Mucosa of descending colon (tissue), 3 donors: Measurements from ENCODE around the gene COX7A2. TPM values are rescaled to one million over a fixed set of nuclear protein-coding genes. Genes with fewer than 3 reads are reported as not detected.

ENCODE experiments used
- ATAC-seq: fragments of 200-7000 bp; cut with Tn5 transposase; one replicate; pipeline ENCODE4 v1.9.1; 2020; ENCODE audit warnings: mild to moderate bottlenecking, moderate library complexity
- DNase-seq, 3 donors: peaks; one replicate each; pipeline ENCODE4 v3.0.0-alpha.2; 2020
- H3K36me3 ChIP-seq: fragments of 200-600 bp; one replicate; pipeline ENCODE4 v1.8.0; 2021; ENCODE audit warnings: low read depth, mild to moderate bottlenecking
- H3K4me1 ChIP-seq: fragments of 200-600 bp; one replicate; pipeline ENCODE4 v1.8.0; 2021; ENCODE audit warnings: low read depth, mild to moderate bottlenecking
- H3K4me3 ChIP-seq: fragments of 200-600 bp; one replicate; pipeline ENCODE4 v1.8.0; 2021; ENCODE audit warnings: mild to moderate bottlenecking
- H3K9me3 ChIP-seq: fragments of 200-600 bp; one replicate; pipeline ENCODE4 v1.8.0; 2021; ENCODE audit warnings: mild to moderate bottlenecking
- intact Hi-C, 2 donors: fragments of 100-400 bp; cut with DNase I in 1 of 2; cut with micrococcal nuclease in 1 of 2; formaldehyde crosslinking; loops; one replicate each; pipeline versions ENCODE4 v1.11.0 to v1.11.1; 2022; cut with DNase I, micrococcal nuclease
- total RNA-seq, 3 donors: library from RNA; stranded (reverse); fragmentation: NEBNext Ultra II Directional in 2 of 3; extraction: Animal tissue kit (Norgen Biotek cat#: 25700) in 2 of 3; gene quantifications; one replicate each; pipeline versions ENCODE4 v1.2.1 to v1.2.4, GENCODE V29; 2021 to 2023
- TF ChIP-seq, protein P1 (sequence below): fragments of 200-600 bp; IDR thresholded peaks from one replicate; pipeline ENCODE4 v1.8.0; 2022; ENCODE audit warnings: antibody characterized with exemption, mild to moderate bottlenecking
- donor health status: DM: no; HTN: no; CAD: no; lungs with moderate emphysema.
- donor health status: DM: no; HTN: no; CAD: no.
- donor health status: DM: no; HTN: yes; CAD: no.

COX7A2 gene
- total RNA-seq, 3 donors from 2014 or later, result 493 to 721 (median 652) TPM

DNA sequence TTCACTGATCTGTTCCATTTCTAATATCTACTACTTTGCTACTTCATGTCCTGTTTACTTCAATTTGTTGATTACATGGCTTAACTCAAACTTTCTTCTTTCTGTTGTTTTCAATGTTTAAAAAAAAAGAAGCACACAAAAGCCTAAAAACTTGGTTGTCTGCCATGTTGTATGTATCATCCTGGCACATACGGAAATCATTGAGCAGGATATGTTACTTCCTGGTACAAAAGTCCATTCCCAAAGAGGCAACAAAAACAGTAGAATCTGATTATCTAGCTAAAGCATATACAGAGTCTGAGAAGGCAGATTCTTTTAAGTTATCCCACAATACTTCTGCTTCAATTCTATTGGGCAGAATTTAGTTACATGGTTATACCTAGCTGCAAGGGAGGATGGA, 23.2 kb downstream of the COX7A2 start:
- H3K9me3 ChIP-seq, result no peaks in the 10 kb centered on the region
- TF ChIP-seq, protein P1, sequence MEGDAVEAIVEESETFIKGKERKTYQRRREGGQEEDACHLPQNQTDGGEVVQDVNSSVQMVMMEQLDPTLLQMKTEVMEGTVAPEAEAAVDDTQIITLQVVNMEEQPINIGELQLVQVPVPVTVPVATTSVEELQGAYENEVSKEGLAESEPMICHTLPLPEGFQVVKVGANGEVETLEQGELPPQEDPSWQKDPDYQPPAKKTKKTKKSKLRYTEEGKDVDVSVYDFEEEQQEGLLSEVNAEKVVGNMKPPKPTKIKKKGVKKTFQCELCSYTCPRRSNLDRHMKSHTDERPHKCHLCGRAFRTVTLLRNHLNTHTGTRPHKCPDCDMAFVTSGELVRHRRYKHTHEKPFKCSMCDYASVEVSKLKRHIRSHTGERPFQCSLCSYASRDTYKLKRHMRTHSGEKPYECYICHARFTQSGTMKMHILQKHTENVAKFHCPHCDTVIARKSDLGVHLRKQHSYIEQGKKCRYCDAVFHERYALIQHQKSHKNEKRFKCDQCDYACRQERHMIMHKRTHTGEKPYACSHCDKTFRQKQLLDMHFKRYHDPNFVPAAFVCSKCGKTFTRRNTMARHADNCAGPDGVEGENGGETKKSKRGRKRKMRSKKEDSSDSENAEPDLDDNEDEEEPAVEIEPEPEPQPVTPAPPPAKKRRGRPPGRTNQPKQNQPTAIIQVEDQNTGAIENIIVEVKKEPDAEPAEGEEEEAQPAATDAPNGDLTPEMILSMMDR, result no peak
- peaks cover 6% of the 10 kb centered on the region for H3K4me1 ChIP-seq
- no peak overlapping the region for H3K4me3 ChIP-seq
- no peaks in the 10 kb centered on the region for H3K36me3 ChIP-seq
- DNase-seq, result no peak
- intact Hi-C loops, result no loop called here
- peak; percentile 89 for ATAC-seq

DNA sequence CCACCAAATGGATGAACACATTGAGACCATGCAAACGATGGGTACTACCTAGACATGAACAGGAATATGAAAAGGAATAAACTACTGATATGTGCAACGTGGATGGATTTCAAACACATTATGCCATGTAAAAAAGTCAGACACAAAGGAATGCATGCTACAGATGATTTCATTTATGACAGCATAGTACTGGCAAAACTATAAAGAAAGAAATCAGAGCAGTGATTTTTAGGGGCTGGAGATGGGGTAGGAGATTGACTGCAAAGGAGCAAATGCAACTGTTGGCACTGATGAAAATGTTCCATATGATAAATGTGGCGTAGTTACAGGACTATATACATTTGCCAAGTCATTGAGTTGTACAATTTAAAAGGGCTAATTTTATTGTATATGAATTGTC, 24.3 kb downstream of the COX7A2 start:
- intact Hi-C loops, result loop anchor here in 1 of 2 donors (10.0 kb wide), 2 partner anchors 1364 to 1484 kb away; no protein-coding TSS in a partner anchor
- no peak for DNase-seq
- TF ChIP-seq, protein P1, result no peak

DNA sequence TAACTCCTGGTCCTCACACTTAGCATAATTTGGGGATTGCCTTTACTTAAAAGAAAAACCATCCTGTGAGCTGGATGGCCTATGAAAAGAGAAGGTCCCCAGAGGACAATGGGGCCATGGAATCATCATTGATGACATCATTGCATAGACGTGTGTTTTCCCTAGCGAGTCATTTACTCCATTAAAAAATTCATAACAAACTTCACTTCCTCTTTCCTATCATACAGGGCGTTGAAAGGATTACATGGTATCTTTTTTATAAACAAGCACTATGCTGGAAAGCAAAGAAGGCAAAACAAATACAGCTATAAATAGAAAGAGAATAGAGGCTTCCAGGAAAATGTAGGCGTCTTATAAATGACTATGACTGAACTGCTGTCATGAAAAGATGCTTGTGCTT, 26.4 kb downstream of the COX7A2 start:
- intact Hi-C loops, result loop anchor here in 1 of 2 donors (10.0 kb wide), 2 partner anchors 1362 to 1482 kb away; no protein-coding TSS in a partner anchor
- no peak overlapping the region for H3K4me3 ChIP-seq
- TF ChIP-seq, protein P1, result no peak
- ATAC-seq, result peak; percentile 76
- DNase-seq, result no peak
- peaks cover 8% of the 10 kb centered on the region for H3K4me1 ChIP-seq
- H3K9me3 ChIP-seq, result no peaks in the 10 kb centered on the region
- H3K36me3 ChIP-seq, result no peaks in the 10 kb centered on the region

More for the DNA sequence above, 24.3 kb downstream of the COX7A2 start:
- Histone ChIP-seq H3K4me3 (no peak overlapping the region), H3K4me1 (peaks cover 6% of the 10 kb centered on the region), H3K36me3 (no peaks in the 10 kb centered on the region), H3K9me3 (no peaks in the 10 kb centered on the region)
- no peak for ATAC-seq

DNA sequence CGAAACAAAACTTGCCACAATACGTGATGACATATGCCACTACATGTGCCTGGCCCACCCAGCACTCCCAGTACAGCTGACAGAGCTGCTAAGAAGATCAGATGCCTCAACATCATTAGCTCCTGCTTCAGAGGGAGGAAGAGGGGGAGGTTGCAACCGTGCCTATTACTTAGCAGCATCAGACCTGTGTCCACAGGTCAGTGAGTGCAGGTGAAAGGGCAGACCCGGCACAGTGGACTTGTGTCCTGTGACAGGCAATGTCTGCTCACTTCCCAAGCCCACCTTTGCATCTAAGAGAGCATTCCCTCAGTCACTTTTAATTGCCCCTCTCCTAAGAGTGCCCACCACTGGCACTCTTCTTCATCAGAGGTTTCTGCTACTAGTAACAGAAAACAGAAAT, 28.3 kb downstream of the COX7A2 start:
- H3K4me3 ChIP-seq, result no peak overlapping the region
- intact Hi-C loops, result loop anchor here in 1 of 2 donors (10.0 kb wide), 2 partner anchors 1360 to 1480 kb away; no protein-coding TSS in a partner anchor
- H3K36me3 ChIP-seq, result no peaks in the 10 kb centered on the region
- no peaks in the 10 kb centered on the region for H3K9me3 ChIP-seq
- DNase-seq (no peak), ATAC-seq (no peak)
- peaks cover 9% of the 10 kb centered on the region for H3K4me1 ChIP-seq
- TF ChIP-seq, protein P1, result no peak

DNA sequence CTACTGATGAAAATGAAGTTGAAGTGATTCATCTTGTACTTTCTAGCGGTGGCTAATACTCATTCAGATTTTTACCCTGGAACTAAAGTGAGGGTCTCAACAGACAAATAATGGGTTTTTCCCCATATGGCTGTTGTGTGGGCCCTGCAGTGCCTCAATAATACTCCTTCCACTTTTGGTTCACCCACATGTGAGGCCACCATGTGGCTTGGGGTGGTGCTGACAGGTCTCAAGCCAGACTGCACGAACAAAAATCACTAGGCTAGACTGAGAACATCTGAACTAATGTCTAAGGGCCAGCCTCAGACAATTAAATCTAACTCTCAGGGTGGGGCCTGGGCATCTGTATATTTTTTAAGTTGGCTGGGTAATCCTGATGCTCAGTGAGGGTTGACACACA, 29.9 kb downstream of the COX7A2 start:
- no peak for ATAC-seq
- intact Hi-C loops, result loop anchor here in 1 of 2 donors (5.0 to 10.0 kb wide), 3 partner anchors 1121 to 1479 kb away; no protein-coding TSS in a partner anchor
- H3K4me1 ChIP-seq, result peaks cover 10% of the 10 kb centered on the region
- no peaks in the 10 kb centered on the region for H3K36me3 ChIP-seq
- H3K9me3 ChIP-seq, result no peaks in the 10 kb centered on the region
- no peak for DNase-seq
- TF ChIP-seq, protein P1, result no peak
- no peak overlapping the region for H3K4me3 ChIP-seq
